CD14-positive monocyte (primary cell): ENCODE measurements around the gene CHI3L1. TPM values are rescaled to one million over a fixed set of nuclear protein-coding genes. Genes with fewer than 3 reads are reported as not detected.

Experiments
- DNase-seq, 3 donors: peaks; one replicate each; pipeline ENCODE4 v3.0.0-alpha.2; 2011 to 2022
- H2AFZ ChIP-seq: 2 replicates; pipeline ENCODE4 v1.6.0; 2012; ENCODE audit warnings: mild to moderate bottlenecking, low read depth, low read length, inconsistent platforms; ENCODE audit not compliant: insufficient read depth, poor library complexity, severe bottlenecking
- H3K27ac ChIP-seq, 2 donors: 1 replicate in 1 of 2; 2 replicates in 1 of 2; pipeline ENCODE4 v1.5.1; 2012 to 2013; ENCODE audit warnings: low read length in 2 of 2, control low read depth in 1 of 2, inconsistent platforms in 1 of 2, low read depth in 1 of 2, mild to moderate bottlenecking in 1 of 2
- H3K27me3 ChIP-seq, 2 donors: one replicate each; pipeline versions ENCODE4 v1.6.0 to v1.6.1; 2011 to 2013; ENCODE audit warnings: low read length in 2 of 2; ENCODE audit not compliant: control insufficient read depth in 2 of 2, insufficient read depth in 2 of 2
- H3K36me3 ChIP-seq, 2 donors: replicated peaks in 1 of 2; 1 replicate in 1 of 2; 2 replicates in 1 of 2; pipeline versions ENCODE4 v1.5.1 to v1.6.1; 2012 to 2013; ENCODE audit warnings: low read length in 2 of 2, control low read depth in 1 of 2, inconsistent platforms in 1 of 2, mild to moderate bottlenecking in 1 of 2; ENCODE audit not compliant: insufficient read depth in 2 of 2, control insufficient read depth in 1 of 2
- H3K4me1 ChIP-seq, 2 donors: 1 replicate in 1 of 2; 2 replicates in 1 of 2; pipeline versions ENCODE4 v1.5.1 to v1.6.1; 2012 to 2013; ENCODE audit warnings: low read length in 2 of 2, control low read depth in 1 of 2, inconsistent platforms in 1 of 2, mild to moderate bottlenecking in 1 of 2, moderate library complexity in 1 of 2; ENCODE audit not compliant: insufficient read depth in 2 of 2, control insufficient read depth in 1 of 2
- H3K4me2 ChIP-seq: replicated peaks from 2 replicates; pipeline ENCODE3; 2012; ENCODE audit warnings: low read length, moderate library complexity, mild to moderate bottlenecking; ENCODE audit not compliant: poor library complexity, severe bottlenecking; ENCODE audit errors: extremely low read depth
- H3K4me3 ChIP-seq, 3 experiments: fragments of 200-600 bp in 1 of 3; sonication (generic) in 1 of 3; replicated peaks in 1 of 3; 1 replicate in 2 of 3; 2 replicates in 1 of 3; pipeline ENCODE4 v1.5.1; 2011 to 2013; ENCODE audit warnings: low read length in 3 of 3, mild to moderate bottlenecking in 3 of 3, control low read depth in 2 of 3, low read depth in 2 of 3, inconsistent platforms in 1 of 3, moderate library complexity in 1 of 3
- H3K79me2 ChIP-seq: 2 replicates; pipeline ENCODE4 v1.6.0; 2012; ENCODE audit warnings: mild to moderate bottlenecking, control low read depth, inconsistent platforms, low read length, moderate library complexity; ENCODE audit not compliant: insufficient read depth
- H3K9ac ChIP-seq: 2 replicates; pipeline ENCODE4 v1.6.0; 2017; ENCODE audit warnings: low read length, mild to moderate bottlenecking; ENCODE audit not compliant: insufficient read depth, poor library complexity, severe bottlenecking
- H3K9me3 ChIP-seq, 2 donors: replicated peaks in 1 of 2; 1 replicate in 1 of 2; 2 replicates in 1 of 2; pipeline versions ENCODE4 v1.5.1 to v1.6.1; 2012 to 2013; ENCODE audit warnings: low read length in 2 of 2, control low read depth in 1 of 2; ENCODE audit not compliant: control insufficient read depth in 1 of 2, insufficient read depth in 1 of 2
- H4K20me1 ChIP-seq: 2 replicates; pipeline ENCODE4 v1.6.0; 2012; ENCODE audit warnings: mild to moderate bottlenecking, low read length, control low read depth, moderate library complexity; ENCODE audit not compliant: insufficient read depth
- H3K27ac Mint-ChIP-seq, 7 donors: one replicate each; pipeline ENCODE4 v1.8.0; 2020; ENCODE audit warnings: mild to moderate bottlenecking in 7 of 7, mixed read lengths in 7 of 7, moderate library complexity in 6 of 7, inconsistent platforms in 2 of 7
- H3K27me3 Mint-ChIP-seq, 3 donors: one replicate each; pipeline ENCODE4 v1.8.0; 2021 to 2022; ENCODE audit warnings: low read depth in 3 of 3, mild to moderate bottlenecking in 3 of 3, mixed read lengths in 3 of 3, moderate library complexity in 3 of 3, inconsistent platforms in 1 of 3
- H3K36me3 Mint-ChIP-seq, 2 donors: one replicate each; pipeline ENCODE4 v1.8.0; 2020; ENCODE audit warnings: mixed read lengths in 2 of 2, inconsistent platforms in 1 of 2, mild to moderate bottlenecking in 1 of 2
- H3K4me1 Mint-ChIP-seq: one replicate; pipeline ENCODE4 v1.8.0; 2020; ENCODE audit warnings: mild to moderate bottlenecking, mixed read lengths
- H3K4me3 Mint-ChIP-seq, 2 donors: one replicate each; pipeline ENCODE4 v1.8.0; 2020; ENCODE audit warnings: mild to moderate bottlenecking in 2 of 2, mixed read lengths in 2 of 2, moderate library complexity in 1 of 2
- H3K9me3 Mint-ChIP-seq, 7 donors: one replicate each; pipeline ENCODE4 v1.8.0; 2020 to 2022; ENCODE audit warnings: mixed read lengths in 7 of 7, mild to moderate bottlenecking in 6 of 7, moderate library complexity in 6 of 7, inconsistent platforms in 2 of 7
- whole genome bisulfite sequencing: methylation state at CpG from one replicate; pipeline ENCODE4 v1.1.5; 2013; ENCODE audit warnings: missing lambda C conversion rate; ENCODE audit not compliant: insufficient coverage; 5-methylcytosine and 5-hydroxymethylcytosine counted together
- intact Hi-C, 2 donors: fragments of 100-400 bp; cut with micrococcal nuclease; formaldehyde crosslinking; loops; one replicate each; pipeline versions ENCODE4 v1.15.0 to v1.15.1; 2023
- polyA plus RNA-seq, 3 donors: library from polyadenylated mRNA; depleted of rRNA in 1 of 3; unstranded in 2 of 3; stranded (reverse) in 1 of 3; fragments of 300-500 nt in 2 of 3; fragments of >200 nt in 1 of 3; fragmentation: Illumina TruSeq in 2 of 3; gene quantifications; 1 replicate in 2 of 3; 2 replicates in 1 of 3; pipeline ENCODE4 v1.2.3, GENCODE V29; 2012 to 2021
- TF ChIP-seq, protein P1 (sequence below): fragments of 200-600 bp; IDR thresholded peaks from one replicate; pipeline ENCODE4 v1.8.0; 2022; ENCODE audit warnings: antibody characterized with exemption, mild to moderate bottlenecking

Gene CHI3L1
- polyA plus RNA-seq, 3 donors, result 0.37 to 0.44 (median 0.43) TPM

DNA sequence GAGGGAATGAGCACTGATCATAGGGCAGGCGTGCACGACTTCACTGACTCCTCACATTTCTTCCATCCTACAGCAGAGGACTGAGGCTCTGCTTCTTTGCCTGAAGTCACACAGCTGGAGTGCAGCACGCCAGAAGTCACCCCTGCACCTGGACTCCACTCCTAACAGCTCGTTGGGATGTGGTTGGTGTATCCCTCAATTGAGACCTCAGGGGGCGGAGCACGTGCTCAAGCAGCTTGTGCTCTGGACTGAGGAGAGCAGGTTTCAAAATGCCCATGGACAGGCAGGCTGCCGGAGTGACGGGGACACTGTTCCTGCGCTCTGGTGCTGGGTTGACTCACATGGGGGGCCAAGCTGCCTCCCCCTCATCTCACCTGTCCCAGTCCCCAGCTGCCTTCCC lies 29.1 kb upstream of the CHI3L1 start:
- Mint-ChIP-seq H3K4me1 (peaks cover 44% of the 10 kb centered on the region), H3K36me3 (no peaks in the 10 kb centered on the region), H3K9me3 (no peaks in the 10 kb centered on the region), H3K27me3 (peaks cover 6 to 30% (median 30%) of the 10 kb centered on the region in 3 donors), H3K27ac (peak overlapping the region in 2 of 7 donors; percentile 82 to 88), H3K4me3 (peak overlapping the region in 1 of 2 donors; percentile 80)
- no peaks in the 10 kb centered on the region for H3K79me2 ChIP-seq
- no peak overlapping the region for H3K27ac ChIP-seq
- TF ChIP-seq, protein P1, sequence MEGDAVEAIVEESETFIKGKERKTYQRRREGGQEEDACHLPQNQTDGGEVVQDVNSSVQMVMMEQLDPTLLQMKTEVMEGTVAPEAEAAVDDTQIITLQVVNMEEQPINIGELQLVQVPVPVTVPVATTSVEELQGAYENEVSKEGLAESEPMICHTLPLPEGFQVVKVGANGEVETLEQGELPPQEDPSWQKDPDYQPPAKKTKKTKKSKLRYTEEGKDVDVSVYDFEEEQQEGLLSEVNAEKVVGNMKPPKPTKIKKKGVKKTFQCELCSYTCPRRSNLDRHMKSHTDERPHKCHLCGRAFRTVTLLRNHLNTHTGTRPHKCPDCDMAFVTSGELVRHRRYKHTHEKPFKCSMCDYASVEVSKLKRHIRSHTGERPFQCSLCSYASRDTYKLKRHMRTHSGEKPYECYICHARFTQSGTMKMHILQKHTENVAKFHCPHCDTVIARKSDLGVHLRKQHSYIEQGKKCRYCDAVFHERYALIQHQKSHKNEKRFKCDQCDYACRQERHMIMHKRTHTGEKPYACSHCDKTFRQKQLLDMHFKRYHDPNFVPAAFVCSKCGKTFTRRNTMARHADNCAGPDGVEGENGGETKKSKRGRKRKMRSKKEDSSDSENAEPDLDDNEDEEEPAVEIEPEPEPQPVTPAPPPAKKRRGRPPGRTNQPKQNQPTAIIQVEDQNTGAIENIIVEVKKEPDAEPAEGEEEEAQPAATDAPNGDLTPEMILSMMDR, result no peak
- H4K20me1 ChIP-seq, result no peaks in the 10 kb centered on the region
- peaks cover 31 to 39% of the 10 kb centered on the region in 2 donors for H3K4me1 ChIP-seq
- peaks cover 0 to 5% of the 10 kb centered on the region in 2 donors for H3K27me3 ChIP-seq
- H2AFZ ChIP-seq, result no peak overlapping the region
- H3K4me2 ChIP-seq, result peak overlapping the region; percentile 13
- no peak for DNase-seq
- intact Hi-C loops, result loop anchor here (2.0 to 5.0 kb wide), 3 partner anchors 38 to 95 kb away; partner anchors contain the start of gene MYBPH (in 1 of the 2)
- no peaks in the 10 kb centered on the region for H3K36me3 ChIP-seq
- no peak overlapping the region for H3K4me3 ChIP-seq
- H3K9ac ChIP-seq, result no peak overlapping the region
- WGBS, result 66% methylated on average over 3 of the region's 9 CpGs
- no peaks in the 10 kb centered on the region for H3K9me3 ChIP-seq

DNA sequence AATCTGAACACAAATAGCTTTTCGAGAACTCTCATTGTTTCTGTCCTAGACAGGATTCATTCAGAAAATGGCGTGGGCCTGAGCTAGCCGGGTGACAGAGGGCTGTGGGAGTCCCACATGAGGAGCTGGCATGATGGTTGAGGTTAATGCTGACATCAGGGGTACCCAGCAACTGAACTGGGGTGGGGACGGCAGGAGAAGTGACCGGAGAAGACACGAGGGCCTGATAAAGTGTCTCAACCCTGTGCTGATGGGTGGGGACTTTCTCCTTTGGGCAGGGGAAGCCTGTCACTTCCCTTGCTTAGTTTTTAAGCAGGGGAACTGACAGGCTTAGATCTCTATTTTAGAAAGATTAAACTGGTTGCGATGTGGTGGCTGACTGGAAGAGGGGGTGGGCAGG lies 28.4 kb upstream of the CHI3L1 start:
- no peaks in the 10 kb centered on the region for H3K9me3 Mint-ChIP-seq
- H3K9ac ChIP-seq, result no peak overlapping the region
- no peaks in the 10 kb centered on the region for H3K36me3 ChIP-seq
- peaks cover 31 to 39% of the 10 kb centered on the region in 2 donors for H3K4me1 ChIP-seq
- no peaks in the 10 kb centered on the region for H3K36me3 Mint-ChIP-seq
- H3K9me3 ChIP-seq, result no peaks in the 10 kb centered on the region
- peaks cover 4 to 30% (median 30%) of the 10 kb centered on the region in 3 donors for H3K27me3 Mint-ChIP-seq
- H3K4me3 Mint-ChIP-seq, result peak overlapping the region; percentile 52 to 80
- TF ChIP-seq, protein P1, result no peak
- H3K4me3 ChIP-seq, result no peak overlapping the region
- 37% methylated on average over 6 of the region's 7 CpGs for WGBS
- H2AFZ ChIP-seq, result no peak overlapping the region
- peak; percentile 43 to 65 (median 60) for DNase-seq
- peaks cover 0 to 5% of the 10 kb centered on the region in 2 donors for H3K27me3 ChIP-seq
- H3K4me2 ChIP-seq, result peak overlapping the region; percentile 13
- H3K27ac ChIP-seq, result no peak overlapping the region
- H4K20me1 ChIP-seq, result no peaks in the 10 kb centered on the region
- peaks cover 44% of the 10 kb centered on the region for H3K4me1 Mint-ChIP-seq
- H3K79me2 ChIP-seq, result no peaks in the 10 kb centered on the region
- H3K27ac Mint-ChIP-seq, result peak overlapping the region in 6 of 7 donors; percentile 74 to 88 (median 82)
- intact Hi-C loops, result loop anchor here (2.0 to 5.0 kb wide), 3 partner anchors 38 to 94 kb away; partner anchors contain the start of gene MYBPH (in 1 of the 2)
